ENCODE results near the gene SULT1A1.

SULT1A1 gene

DNA sequence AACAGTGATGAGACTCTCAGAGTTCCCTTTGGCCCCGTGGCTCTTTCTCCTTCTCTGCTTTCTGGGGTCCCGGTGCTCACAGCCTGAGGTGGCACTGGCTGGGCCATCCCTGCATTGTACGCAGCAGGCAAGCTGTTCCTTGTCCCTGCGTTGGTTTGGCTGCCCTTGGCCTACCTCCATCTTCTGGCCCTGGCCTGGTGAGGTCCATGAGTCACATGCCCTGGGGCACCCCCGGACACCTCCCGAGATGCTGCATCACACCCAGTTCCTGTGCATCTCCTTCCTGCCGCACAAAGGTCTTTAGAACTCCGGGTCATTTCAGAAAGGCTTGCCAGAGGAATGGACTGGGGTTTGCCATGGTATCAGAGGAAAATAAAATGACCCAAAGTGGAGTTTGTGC is 22.5 kb downstream of the SULT1A1 start:
- no peak overlapping the region for H3K4me3 ChIP-seq (ENCODE audit: low read length)
- no peaks in the 10 kb centered on the region for H3K27me3 ChIP-seq (ENCODE audit: control insufficient read depth, low read length)
- H3K4me2 ChIP-seq (ENCODE audit: low read length), result no peak overlapping the region
- H3K4me1 ChIP-seq (ENCODE audit: control insufficient read depth, low read length), result no peaks in the 10 kb centered on the region
- H3K9me3 ChIP-seq (ENCODE audit: control insufficient read depth, insufficient read depth, low read length), result no peaks in the 10 kb centered on the region
- no peaks in the 10 kb centered on the region for H3K9me2 ChIP-seq (replicated peaks; ENCODE audit: control insufficient read depth, low read length)
- H3K27ac ChIP-seq (ENCODE audit: low read depth, low read length), result no peak overlapping the region
- H3F3A ChIP-seq (ENCODE audit: control insufficient read depth, insufficient read depth), result no peaks in the 10 kb centered on the region
- TF ChIP-seq CTCF (IDR thresholded peaks at IDR 0.05; ENCODE audit: low read depth, low read length, poor library complexity, severe bottlenecking) (no peak), EZH2phosphoT487 (IDR thresholded peaks at IDR 0.05; ENCODE audit: borderline replicate concordance, low read length) (no peak)
- no peaks in the 10 kb centered on the region for H4K20me1 ChIP-seq (ENCODE audit: control insufficient read depth, insufficient read depth, low read depth, low read length)
- H3K79me2 ChIP-seq (ENCODE audit: control insufficient read depth, low read length), result no peaks in the 10 kb centered on the region
- H3K36me3 ChIP-seq (ENCODE audit: control insufficient read depth, low read length), result peaks cover 55% of the 10 kb centered on the region

- peaks cover 62% of the 10 kb centered on the region for H3K36me3 ChIP-seq (ENCODE audit: control insufficient read depth, low read length)
- H3K79me2 ChIP-seq (ENCODE audit: control insufficient read depth, low read length), result no peaks in the 10 kb centered on the region
- no peaks in the 10 kb centered on the region for H4K20me1 ChIP-seq (ENCODE audit: control insufficient read depth, insufficient read depth, low read depth, low read length)
- no peaks in the 10 kb centered on the region for H3K9me3 ChIP-seq (ENCODE audit: control insufficient read depth, insufficient read depth, low read length)
- no peak for TF ChIP-seq EZH2phosphoT487 (IDR thresholded peaks at IDR 0.05; ENCODE audit: borderline replicate concordance, low read length)
- no peak for TF ChIP-seq CTCF (IDR thresholded peaks at IDR 0.05; ENCODE audit: low read depth, low read length, poor library complexity, severe bottlenecking)
- H3K9me2 ChIP-seq (replicated peaks; ENCODE audit: control insufficient read depth, low read length), result no peaks in the 10 kb centered on the region
- no peaks in the 10 kb centered on the region for H3F3A ChIP-seq (ENCODE audit: control insufficient read depth, insufficient read depth)
- H3K4me1 ChIP-seq (ENCODE audit: control insufficient read depth, low read length), result no peaks in the 10 kb centered on the region
- H3K4me3 ChIP-seq (ENCODE audit: low read length), result no peak overlapping the region
- H3K27ac ChIP-seq (ENCODE audit: low read depth, low read length), result no peak overlapping the region
- no peak overlapping the region for H3K4me2 ChIP-seq (ENCODE audit: low read length)
- no peaks in the 10 kb centered on the region for H3K27me3 ChIP-seq (ENCODE audit: control insufficient read depth, low read length)
These were observed 23.4 kb downstream of the SULT1A1 start for GRCh38 chr16:28586466-28586865.

DNA sequence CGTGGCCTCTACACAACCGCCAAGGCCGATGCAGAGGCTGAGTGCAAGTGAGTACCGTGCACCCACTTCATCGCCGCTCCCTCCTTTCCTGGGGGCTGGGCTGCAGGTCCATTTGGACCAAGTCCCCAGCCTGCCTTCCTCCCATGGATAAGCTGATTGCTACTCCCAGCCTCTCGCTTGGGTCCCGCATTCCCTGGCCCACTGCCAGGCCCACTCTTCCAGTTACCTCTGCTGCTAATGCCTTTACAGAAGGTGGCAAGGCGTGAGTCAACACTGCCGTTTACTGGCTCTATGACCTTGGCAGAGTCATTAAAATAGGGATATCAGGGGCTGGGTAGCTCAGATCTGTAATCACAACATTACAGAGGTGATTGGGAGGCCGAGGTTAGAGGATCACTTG is 24.2 kb downstream of the SULT1A1 start:
- H3K9me2 ChIP-seq (replicated peaks; ENCODE audit: control insufficient read depth, low read length), result no peaks in the 10 kb centered on the region
- H3K9me3 ChIP-seq (ENCODE audit: control insufficient read depth, insufficient read depth, low read length), result no peaks in the 10 kb centered on the region
- no peaks in the 10 kb centered on the region for H3K4me1 ChIP-seq (ENCODE audit: control insufficient read depth, low read length)
- peaks cover 60% of the 10 kb centered on the region for H3K36me3 ChIP-seq (ENCODE audit: control insufficient read depth, low read length)
- no peak overlapping the region for H3K27ac ChIP-seq (ENCODE audit: low read depth, low read length)
- H3K79me2 ChIP-seq (ENCODE audit: control insufficient read depth, low read length), result no peaks in the 10 kb centered on the region
- no peaks in the 10 kb centered on the region for H3F3A ChIP-seq (ENCODE audit: control insufficient read depth, insufficient read depth)
- H3K4me3 ChIP-seq (ENCODE audit: low read length), result no peak overlapping the region
- no peak for TF ChIP-seq CTCF (IDR thresholded peaks at IDR 0.05; ENCODE audit: low read depth, low read length, poor library complexity, severe bottlenecking)
- TF ChIP-seq EZH2phosphoT487 (IDR thresholded peaks at IDR 0.05; ENCODE audit: borderline replicate concordance, low read length), result no peak
- H3K27me3 ChIP-seq (ENCODE audit: control insufficient read depth, low read length), result no peaks in the 10 kb centered on the region
- H3K4me2 ChIP-seq (ENCODE audit: low read length), result no peak overlapping the region
- no peaks in the 10 kb centered on the region for H4K20me1 ChIP-seq (ENCODE audit: control insufficient read depth, insufficient read depth, low read depth, low read length)
